Iris pigment epithelial cell (primary cell): ENCODE measurements around the gene IKZF1.

Experiments
- DNase-seq: peaks from one replicate; pipeline ENCODE4 v3.0.0-alpha.2; 2011; ENCODE audit warnings: low read depth

IKZF1 gene

DNA sequence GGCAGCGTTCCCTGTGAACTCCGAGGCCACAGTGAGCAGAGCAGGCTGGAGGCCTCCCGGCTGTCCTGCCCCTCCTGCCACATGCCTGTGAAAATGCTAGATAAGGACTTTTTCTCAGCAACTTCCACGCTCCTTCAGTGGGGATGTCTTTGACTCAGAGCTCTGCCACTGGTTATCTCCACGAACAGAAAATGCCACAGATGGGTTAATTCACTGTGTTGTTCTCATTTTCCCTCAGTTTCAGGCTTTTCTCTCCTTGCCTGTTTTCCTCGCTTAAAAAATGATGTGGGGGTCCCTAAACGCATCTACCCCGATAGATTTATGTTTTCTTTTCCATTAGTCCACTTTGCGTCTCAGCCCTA, 51.3 kb downstream of the IKZF1 start:
- no peak for DNase-seq

DNA sequence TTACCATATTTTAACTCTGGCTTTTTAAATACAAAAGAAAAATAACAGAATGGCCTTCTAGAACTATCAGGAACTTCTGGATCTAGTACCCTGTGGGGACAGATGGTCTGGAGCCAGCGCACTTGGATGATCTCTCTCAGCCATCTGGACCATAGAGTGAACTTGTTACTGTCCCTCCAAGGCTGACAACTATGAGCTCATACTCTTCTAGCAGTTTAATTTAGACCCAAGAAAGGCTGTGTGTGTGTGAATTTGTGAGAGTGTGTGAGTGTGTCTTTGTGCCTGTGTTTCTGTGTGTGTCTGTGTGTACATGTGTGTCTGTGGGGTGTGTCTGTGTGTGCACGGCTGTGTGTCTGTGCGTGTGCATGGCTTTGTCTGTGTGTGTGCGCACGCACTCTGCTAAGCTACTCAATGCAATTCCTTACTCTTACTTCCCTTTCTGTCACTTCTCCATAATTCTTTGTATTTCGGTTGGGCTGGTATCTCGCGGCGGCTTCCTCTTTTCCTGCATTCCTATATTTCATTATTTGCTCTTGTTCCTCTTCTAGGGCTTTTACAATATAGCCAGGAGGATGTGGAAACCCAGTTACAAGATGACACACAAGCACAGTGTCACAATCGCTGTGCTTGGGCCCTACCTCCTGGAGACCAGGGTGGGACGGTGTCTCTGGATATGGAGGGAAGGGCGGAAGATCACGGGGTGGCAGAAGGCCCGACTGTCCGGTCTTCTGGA, 51.9 kb downstream of the IKZF1 start:
- DNase-seq = no peak

DNA sequence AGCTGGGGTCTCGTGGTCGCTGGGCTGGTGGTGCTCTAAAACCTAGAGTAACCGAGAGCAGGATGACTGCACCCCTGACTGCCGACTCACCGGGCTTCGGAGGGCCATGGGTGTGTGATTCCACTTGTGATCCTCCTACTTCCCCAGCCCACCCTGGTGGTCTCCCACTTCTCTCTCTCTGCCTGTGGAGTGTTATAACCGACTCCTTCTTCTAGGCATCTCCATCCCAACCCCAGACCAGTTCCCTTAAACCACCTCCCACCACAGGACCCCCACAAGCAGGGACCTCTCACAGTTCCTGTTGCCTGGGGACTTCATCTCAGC, 52.4 kb downstream of the IKZF1 start:
- no peak for DNase-seq

DNA sequence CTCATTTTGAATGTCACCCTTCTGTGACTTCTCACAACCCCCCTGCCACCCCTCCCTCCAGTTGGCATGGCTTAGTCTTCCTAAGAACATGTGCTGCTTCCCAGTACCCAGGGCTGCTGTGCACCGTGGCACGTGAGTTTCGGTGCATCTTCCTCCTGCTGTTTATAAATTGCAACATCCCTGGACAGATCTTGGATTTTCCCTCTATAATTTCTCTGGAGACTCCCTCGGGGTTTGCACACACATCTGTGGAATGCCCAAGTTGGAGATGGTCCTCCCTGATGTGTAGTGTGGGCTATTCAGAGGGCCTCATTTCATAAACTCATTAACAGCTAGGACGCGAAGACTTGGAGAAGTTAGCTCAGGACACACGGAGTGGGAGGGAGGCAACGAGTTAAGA, 52.9 kb downstream of the IKZF1 start:
- no peak for DNase-seq

DNA sequence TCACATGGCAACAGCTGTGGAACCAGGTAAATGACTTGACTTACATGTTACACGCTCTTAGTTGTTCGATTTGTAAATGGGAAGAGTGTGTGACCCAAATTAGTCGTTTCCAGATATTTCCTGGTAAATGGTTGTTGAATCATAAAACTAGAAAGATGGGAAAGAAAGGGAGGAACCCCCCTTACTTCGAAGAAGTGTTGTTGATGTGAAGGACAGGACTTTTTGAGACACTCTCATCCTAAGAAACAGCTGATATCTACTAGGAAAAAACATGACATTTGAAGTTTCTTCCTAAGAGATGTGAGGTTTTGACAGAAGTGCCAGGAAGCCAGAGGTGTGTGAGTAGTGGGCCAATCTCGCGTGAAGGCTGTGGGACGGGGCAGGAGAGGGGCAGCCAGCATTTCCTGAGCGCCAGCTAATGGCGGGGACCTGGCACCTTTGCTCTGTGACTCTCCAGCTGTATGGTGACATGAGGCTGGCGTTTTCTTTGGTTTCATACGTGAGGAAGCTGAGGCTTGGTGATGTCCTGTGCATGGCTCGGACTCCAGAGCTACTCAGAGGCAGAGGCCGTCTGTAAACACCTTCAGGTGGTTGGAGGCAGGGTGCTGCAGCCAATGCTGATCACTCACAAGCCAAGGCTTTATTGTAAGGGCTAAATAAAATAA, 53.7 kb downstream of the IKZF1 start:
- no peak for DNase-seq

DNA sequence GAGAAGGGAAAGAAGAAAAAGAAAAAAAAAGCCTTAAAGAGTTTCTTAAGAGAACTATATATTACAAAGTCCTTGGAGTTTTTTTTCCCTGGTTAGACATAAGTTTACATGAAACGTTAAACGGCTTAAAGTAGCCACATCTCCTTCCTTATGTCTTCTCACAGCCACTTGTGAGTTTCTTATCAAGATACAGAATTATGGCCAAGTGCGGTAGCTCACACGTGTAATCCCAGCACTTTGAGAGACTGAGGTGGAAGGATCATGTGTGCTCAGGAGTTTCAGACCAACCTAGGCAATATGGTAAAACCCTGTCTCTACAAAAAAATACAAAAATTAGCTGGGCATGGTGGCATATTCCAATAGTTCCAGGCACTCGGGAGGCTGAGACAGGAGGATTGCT, 54.3 kb downstream of the IKZF1 start:
- DNase-seq = no peak

DNA sequence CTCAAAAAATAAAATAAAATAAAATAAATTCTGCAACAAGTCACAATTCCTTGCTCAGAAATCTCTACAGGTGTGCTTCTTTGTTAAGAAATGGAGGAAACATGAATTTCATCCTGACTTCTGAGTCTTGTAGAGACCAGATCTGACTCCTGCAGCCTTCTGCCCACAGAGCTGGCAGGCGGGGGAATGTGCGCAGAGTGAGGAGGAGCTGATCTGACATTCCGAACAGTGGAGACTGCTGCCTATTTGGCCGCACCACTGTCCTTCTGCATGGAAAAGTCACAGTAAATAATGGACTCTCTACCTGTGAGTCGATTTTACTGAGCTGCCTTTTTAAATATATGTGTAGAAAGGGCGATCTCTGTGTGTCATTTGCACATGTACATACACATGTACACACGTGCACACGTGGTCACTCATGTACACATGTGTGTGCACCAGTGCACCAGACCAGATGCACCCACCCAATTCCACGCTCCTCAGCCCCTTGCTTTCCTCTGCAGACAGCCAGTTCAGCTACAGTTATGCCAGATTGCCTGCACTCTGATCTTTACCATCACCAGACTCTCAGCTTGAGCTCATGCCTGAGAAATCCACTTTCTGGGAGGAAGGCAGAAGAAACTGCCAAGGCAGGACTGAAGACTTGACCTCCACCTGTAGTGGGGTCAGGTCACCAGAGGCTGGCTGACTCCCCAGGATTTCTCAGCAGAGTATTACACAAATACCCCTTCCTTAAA, 54.9 kb downstream of the IKZF1 start:
- no peak for DNase-seq

DNA sequence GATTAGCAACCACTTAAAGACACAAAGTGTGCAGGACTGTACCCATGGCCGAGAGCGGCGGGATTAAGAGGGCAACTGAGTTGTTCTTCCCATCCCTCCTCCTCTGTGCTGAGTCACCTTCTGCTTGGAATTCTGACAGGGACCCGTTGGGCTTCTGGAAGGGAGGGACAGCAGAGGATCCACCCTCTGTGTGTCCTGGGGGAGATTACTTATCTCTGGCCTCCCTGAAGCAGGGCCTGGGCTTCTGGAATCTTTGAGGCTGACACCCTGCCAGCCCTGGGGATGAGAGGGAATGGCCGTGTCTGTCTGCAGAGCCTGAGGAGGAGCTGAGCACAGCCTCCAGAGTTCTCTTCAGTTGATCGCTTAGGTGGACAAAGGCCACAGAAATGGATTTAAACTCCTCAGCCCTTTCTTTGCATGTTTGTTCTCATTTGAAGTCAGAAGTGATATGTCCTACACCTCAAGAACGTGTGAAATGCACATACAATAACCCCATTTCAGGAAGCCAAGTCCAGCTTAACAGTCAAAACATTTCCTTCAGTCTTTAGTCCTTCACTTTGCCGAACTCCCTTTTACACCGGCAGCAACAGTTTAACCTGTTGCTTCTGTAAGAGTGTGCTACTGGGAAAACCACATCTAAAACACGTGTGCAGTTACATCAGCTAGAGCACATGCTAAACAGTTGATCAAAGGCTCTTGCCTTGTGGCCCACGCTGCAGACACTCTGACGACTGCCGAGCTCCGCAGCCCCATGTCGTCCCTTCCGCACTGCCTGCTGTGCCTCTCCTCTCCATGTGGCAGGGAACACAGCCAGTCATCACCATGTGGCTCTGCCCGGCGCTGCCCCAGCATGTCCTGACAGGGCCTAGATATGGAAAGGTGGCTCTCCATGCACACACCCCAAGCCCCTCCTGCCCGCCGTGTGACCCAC, 55.7 kb downstream of the IKZF1 start:
- DNase-seq = no peak

DNA sequence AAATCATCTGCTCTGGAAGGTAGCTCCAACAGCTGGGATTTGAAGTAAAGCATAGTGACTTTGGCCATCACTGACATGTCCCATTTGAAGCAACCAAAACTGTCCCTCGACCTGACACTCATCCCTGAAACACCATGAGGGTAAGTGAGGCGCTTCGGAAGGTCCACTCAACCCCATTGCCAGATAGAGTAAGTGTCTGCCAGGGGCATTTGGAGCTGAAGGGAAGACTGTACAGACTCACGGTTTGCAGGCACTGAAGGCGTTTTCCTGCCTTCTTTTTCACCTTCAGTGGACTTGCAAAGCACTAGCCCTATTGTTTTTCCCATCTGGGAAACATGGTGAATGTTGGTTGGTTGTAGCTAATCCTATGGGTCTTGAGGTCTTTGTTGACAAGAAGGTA, 57.6 kb downstream of the IKZF1 start:
- no peak for DNase-seq

DNA sequence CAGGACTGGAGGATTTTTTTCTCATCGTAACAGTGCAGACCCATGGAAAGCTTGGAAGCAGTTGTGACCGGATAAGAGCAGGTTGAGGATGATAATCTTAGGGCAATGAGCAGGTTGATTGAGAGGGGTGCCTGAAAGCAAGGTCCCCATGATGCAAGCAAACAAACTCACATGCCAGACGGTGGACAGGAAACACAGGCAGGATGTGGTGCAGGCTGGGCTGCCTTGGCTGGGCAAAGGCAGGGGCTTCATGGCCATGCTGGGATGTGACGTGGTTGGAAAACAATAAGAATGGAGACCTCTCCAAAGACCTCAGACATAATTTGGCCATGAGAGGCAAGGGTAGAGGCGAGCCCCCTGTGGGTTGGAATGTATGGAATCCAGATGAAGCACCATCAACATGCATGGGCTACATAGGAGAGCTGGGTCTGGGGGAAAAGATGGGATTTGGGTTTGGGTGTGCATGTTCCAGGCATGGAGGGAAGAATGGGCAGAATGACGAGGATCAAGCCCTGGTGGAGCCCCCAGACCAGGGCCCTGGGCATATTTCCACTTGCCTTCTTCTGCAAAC, 58.3 kb downstream of the IKZF1 start:
- no peak for DNase-seq

DNA sequence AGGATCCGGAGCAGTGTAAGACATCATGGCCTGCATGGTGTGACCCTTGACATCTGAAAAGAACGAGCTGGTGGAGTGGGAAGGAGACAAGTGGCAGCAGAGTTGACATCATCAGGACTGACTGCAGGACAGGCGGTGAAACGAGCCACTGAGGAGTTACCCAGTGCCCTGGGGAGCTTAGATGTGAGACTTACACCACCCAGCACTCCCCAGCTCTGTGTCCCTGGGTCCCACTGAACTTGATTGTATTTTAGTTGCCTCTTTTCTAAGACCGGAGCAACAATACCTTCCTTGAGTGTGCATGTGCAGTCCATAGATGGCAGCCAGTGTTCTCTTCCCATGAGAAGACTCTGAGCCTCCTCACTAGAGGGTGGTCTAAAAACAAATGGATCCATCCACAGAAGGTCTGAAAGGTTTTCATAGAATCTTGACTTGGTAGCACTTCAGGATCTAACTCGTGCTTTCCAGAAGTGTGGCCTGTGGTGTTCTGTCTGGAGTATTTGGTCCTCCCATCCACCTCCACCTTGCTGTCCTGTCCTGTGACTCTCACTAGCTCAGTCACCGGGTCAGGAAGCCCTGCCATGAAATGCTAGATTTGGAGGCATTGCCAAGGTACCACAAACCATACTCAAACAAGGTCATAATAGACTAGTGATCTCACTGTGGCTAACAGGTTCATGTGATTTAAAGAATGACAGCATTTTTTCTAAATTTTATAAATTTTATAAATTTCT, 59.0 kb downstream of the IKZF1 start:
- DNase-seq = no peak

DNA sequence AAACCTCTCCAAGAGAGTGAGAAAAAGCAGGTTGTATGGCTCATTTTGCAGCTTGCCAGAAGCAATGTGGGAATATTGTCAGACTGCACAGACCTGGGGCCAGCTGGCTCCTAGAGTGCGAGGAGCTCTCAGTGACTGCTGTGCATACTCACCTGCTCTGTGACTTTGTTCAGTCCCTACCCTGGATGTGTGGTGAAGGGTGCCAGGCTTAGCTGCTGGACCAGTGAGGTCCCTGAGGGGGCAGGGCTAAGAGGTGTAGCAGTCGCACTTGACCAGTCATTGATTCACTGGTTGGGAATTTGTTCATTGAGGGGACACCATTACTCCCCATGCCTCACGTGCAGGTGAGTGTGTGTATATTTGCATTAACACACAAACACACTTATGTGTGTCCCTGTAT, 60.1 kb downstream of the IKZF1 start:
- no peak for DNase-seq

DNA sequence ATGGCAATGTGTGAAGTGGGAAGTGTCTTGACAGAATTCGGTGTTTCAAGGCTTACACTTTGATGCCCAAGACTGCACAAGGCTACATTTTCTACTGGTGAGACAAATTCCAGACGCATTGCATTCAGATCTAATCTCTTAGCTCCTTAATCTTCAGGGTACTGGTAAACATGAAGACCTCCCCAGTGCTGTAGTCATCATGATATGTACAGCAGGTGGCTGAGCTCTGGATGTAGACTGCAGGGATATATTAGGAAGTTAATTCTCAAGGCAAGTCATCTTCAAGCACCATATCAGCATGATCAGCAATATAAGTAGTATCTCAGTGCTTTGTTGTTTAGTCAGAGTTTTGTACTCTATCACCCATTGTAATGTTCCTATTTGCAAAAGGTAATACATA, 61.8 kb downstream of the IKZF1 start:
- no peak for DNase-seq

DNA sequence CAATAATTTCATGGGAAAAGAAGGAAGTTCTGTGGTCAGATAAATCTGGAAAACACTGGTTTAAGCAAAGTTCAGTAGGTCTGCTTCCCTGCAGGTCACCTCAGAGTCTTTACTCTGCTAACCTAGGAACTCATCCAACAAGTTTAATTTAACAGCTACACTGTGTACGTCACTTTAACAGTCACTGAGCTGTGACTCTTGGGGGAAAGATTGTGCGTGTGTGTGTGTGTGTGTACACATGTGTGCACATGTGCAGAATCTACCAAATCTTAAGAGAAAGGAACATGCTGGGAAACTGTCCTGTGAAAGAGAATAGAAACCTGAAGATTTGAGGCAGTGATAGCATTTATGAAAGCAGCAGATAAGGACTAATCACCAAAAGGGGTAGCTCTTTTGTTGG, 62.6 kb downstream of the IKZF1 start:
- DNase-seq = no peak

DNA sequence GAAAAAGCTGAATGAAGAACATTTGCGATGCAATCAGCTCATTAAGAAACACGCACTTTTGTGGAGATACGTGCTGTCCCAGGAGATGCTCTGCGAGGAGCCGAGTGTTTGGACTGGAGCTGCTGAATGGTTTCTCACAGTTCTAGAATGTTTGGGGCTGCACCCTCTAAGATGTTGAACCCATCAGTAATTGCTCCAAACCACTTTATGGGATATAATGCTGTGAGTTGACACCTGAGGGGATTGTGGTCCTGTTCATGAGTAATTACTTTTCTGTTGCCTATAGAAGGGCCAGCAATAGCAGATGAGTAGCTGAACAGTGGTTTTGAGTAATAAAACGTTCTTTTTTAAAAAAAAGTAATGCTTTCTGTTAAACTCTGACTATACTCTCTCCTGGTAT, 63.1 kb downstream of the IKZF1 start:
- DNase-seq = no peak

DNA sequence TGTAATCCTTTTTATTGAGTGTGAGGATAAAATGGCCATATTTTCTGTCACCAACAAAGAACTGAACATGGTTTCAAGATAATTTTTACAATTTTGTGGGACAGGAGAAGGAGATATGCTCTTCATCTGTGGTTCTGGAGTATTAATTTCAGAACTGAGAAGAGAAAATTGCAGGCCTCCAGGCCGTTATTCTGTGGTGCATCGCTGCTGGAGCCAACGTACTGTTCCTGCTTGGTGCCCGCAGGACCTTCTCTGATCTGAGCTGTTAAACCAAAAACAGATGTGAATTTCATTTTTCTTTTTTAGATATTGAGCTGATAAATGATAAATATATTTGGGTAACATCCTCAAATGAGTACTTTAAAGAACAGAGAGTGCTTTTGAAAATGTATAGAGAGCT, 63.9 kb downstream of the IKZF1 start:
- DNase-seq = no peak

DNA sequence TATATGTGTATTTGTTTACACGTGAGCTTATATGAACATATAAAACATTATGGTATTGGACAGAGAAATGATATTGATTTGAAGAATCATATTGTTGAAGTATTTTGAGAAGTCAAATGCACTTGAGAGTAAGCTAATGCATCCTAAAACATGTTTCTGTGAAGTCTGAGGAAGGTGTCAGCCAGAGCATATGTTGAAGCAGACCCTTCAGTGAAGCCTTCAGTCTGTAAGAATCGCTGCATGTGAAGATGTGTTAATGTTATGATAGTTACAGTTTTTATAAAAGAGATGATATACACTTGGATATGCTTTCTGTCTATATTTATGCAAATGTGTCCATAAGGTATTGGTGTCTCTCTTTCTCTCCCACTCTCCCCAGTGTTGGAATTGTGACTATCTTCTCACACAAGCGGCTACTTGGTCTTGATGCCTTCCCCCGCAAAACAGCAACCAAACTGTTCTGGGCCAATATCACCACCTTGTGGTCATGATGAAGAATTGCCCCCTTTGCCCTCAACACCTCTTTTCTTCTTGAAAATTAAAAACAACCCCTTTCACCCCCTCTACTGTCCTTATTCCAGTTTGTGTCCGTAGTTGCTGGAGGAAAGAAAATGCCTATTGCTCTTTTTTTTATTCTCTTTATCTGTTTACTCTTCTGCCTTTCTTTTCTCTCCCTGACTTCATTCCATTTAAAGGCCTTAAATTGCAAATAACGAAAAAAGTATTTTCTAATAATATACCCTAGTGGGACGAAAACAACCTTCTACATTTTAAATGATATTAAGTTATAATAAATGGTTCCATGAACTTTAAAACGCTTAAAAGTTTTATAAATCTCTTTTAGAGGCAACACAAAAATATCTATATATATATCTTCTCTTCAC, 64.9 kb downstream of the IKZF1 start:
- DNase-seq = peak; percentile 16

DNA sequence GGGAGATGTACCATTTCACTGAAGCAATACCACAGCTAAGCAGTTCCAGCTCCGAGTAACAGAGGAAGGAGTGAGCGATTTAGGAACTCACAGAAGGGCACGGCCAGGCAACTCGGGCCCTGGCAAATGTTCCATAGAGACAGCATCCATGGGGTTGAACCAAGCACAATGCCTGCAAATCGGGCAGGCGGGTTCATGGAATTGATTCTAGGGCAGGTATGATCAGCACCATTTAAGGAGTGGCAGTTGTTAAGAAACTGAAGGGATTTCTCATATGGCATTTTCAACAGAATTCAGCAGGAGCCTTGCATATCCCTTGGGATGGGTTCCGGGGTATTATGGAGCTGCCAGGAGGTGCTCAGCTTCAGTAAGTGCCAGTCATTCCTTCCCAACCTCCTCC, 66.4 kb downstream of the IKZF1 start:
- DNase-seq = no peak

DNA sequence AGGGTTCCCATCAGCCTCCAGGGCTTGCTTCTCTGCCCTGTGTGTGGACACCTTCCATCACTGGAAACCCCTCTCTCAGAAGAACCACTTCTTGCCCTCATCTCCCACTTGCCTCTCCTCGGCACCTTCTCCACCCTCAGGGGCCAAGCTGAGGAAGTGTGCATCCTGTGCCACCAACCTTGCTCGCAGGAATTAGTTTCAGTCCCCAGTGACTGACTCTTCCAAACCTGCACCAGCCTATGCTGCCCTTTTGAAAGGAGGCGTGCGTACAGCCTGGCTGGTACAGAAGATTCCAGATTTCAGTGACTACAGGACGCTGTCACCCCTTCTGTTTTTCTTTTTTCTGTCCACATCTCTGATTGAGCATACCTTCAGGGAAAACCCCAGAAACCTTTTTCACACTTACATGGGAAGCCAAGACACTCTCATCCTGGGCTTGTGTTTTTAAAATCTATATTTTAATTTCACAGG, 67.1 kb downstream of the IKZF1 start:
- no peak for DNase-seq

DNA sequence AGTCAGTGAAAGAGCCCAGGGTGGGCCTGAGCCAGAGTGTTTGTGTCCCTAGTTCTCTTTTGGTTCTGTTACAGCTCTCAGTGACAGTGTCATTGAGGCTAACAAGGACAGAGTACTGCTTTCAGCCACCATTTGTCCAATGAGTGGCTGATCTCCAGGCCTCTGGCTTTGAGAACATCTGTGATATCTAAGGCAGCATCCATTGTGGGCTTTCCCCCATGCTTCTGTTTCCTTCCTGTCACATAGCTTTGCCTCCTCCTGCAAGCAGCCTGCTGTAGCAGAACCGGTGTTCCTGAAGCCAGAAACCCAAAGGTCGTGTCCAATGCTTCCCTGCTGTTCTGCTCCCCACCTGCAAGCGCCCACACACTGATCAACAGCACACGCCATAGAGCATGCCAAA, 68.4 kb downstream of the IKZF1 start:
- DNase-seq = no peak
